Endothelial cell of umbilical vein (primary cell): ENCODE results near the gene NEDD4L.

Experiments
- CTCF ChIP-seq, 2 donors: IDR thresholded peaks; 1 replicate in 1 of 2; 2 replicates in 1 of 2; pipeline ENCODE4 v1.5.1; 2011; ENCODE audit warnings: low read length in 2 of 2, mild to moderate bottlenecking in 2 of 2, moderate library complexity in 2 of 2, control low read depth in 1 of 2, inconsistent platforms in 1 of 2, low read depth in 1 of 2; ENCODE audit not compliant: insufficient read depth in 1 of 2; ENCODE audit errors: extremely low read depth in 1 of 2
- EZH2 ChIP-seq: IDR thresholded peaks from 2 replicates; pipeline ENCODE4 v1.6.1; 2012; ENCODE audit warnings: borderline replicate concordance, low read depth, mild to moderate bottlenecking, moderate library complexity, low read length, inconsistent platforms; ENCODE audit not compliant: severe bottlenecking
- JUN ChIP-seq: IDR thresholded peaks from 2 replicates; pipeline ENCODE4 v1.6.1; 2011; ENCODE audit warnings: borderline replicate concordance, low read depth; ENCODE audit not compliant: insufficient read length, insufficient read depth
- POLR2A ChIP-seq: IDR thresholded peaks from 2 replicates; pipeline ENCODE4 v1.6.1; 2012; ENCODE audit warnings: low read depth, mild to moderate bottlenecking, control low read depth, low read length
- POLR2AphosphoS5 ChIP-seq: IDR thresholded peaks from 2 replicates; pipeline ENCODE4 v1.6.1; 2012; ENCODE audit warnings: low read depth, mild to moderate bottlenecking, control low read depth, low read length, moderate library complexity; ENCODE audit not compliant: insufficient read depth

GRCh38 chr18:58354791-58355190 lies 310.8 kb downstream of the NEDD4L start:
- no peak for TF ChIP-seq CTCF (IDR thresholded peaks at IDR 0.05; ENCODE audit: extremely low read depth in 1 of 2, insufficient read depth in 1 of 2, low read depth in 1 of 2, low read length in 2 of 2)
- no peak for TF ChIP-seq EZH2
- no peak for TF ChIP-seq POLR2A
- TF ChIP-seq POLR2AphosphoS5, result no peak
- no peak for TF ChIP-seq JUN
